ENCODE data around the gene CD34.

The CD34 gene

GRCh38 chr1:207870306-207871031 lies 40.5 kb downstream of the CD34 start:
- no peak for DNase-seq

GRCh38 chr1:207869859-207870258 lies 41.1 kb downstream of the CD34 start:
- no peak for DNase-seq

- DNase-seq, result peak; percentile 74 to 79
Measured at GRCh38 chr1:207868774-207869721, 41.9 kb downstream of the CD34 start.

- DNase-seq, result peak; percentile 32 to 46
Measured at GRCh38 chr1:207868251-207868773, 42.6 kb downstream of the CD34 start.

GRCh38 chr1:207867136-207868109 lies 43.5 kb downstream of the CD34 start:
- peak; percentile 43 for DNase-seq

- peak; percentile 51 to 58 for DNase-seq
Measured at GRCh38 chr1:207866471-207867135, 44.3 kb downstream of the CD34 start.

GRCh38 chr1:207863893-207864535 lies 46.9 kb downstream of the CD34 start:
- DNase-seq, result peak; percentile 65

- DNase-seq, result no peak
Measured at GRCh38 chr1:207862241-207862787, 48.6 kb downstream of the CD34 start.

GRCh38 chr1:207861442-207862177 lies 49.3 kb downstream of the CD34 start:
- peak; percentile 53 to 60 for DNase-seq

- DNase-seq, result no peak
Measured at GRCh38 chr1:207860531-207860930, 50.4 kb downstream of the CD34 start.

GRCh38 chr1:207858806-207859205 lies 52.1 kb downstream of the CD34 start:
- no peak for DNase-seq

- DNase-seq, result no peak
Measured at GRCh38 chr1:207858281-207858680, 52.6 kb downstream of the CD34 start.

GRCh38 chr1:207857447-207857846 lies 53.5 kb downstream of the CD34 start:
- DNase-seq, result no peak

- DNase-seq, result no peak
Measured at GRCh38 chr1:207856276-207857023, 54.5 kb downstream of the CD34 start.

- DNase-seq, result no peak
Measured at GRCh38 chr1:207854001-207854400, 56.9 kb downstream of the CD34 start.

GRCh38 chr1:207853372-207853757 lies 57.6 kb downstream of the CD34 start:
- no peak for DNase-seq

GRCh38 chr1:207852576-207853371 lies 58.2 kb downstream of the CD34 start:
- no peak for DNase-seq

GRCh38 chr1:207851696-207852095 lies 59.2 kb downstream of the CD34 start:
- no peak for DNase-seq

Measured in CD4-positive, alpha-beta T cell treated with Interleukin-4 for 1 hour (primary cell).